ELF-1 (cell line): Measurements from ENCODE around the gene PRADC1.
A peak's percentile ranks its signal among the peaks of the same experiment; 100 is the strongest.

Experiments used
- DNase-seq: peaks from one replicate; pipeline ENCODE4 v3.0.0-alpha.2; 2016; ENCODE audit warnings: low read depth, low spot score

PRADC1 gene

GRCh38 chr2:73237168-73237567 lies 4.1 kb upstream of the PRADC1 start:
- no peak for DNase-seq

GRCh38 chr2:73235315-73236028 lies 2.4 kb upstream of the PRADC1 start:
- no peak for DNase-seq

GRCh38 chr2:73233932-73234832 lies 1.1 kb upstream of the PRADC1 start, which contains the start of gene CCT7:
CCT7 (plus strand) TSS chr2:73234308; CDS start chr2:73234379, 71 bp downstream.
- DNase-seq, result peak; percentile 90

GRCh38 chr2:73232403-73233153 lies 461 bp downstream of the PRADC1 start:
- no peak for DNase-seq

- DNase-seq, result no peak
Measured at GRCh38 chr2:73228631-73229030, 4.4 kb downstream of the PRADC1 start.

- DNase-seq, result no peak
Measured at GRCh38 chr2:73227086-73227485, 6.0 kb downstream of the PRADC1 start.

- DNase-seq, result no peak
Measured at GRCh38 chr2:73225513-73226360, 7.3 kb downstream of the PRADC1 start.

GRCh38 chr2:73223821-73224220 lies 9.2 kb downstream of the PRADC1 start:
- no peak for DNase-seq

GRCh38 chr2:73218298-73218697 lies 14.7 kb downstream of the PRADC1 start:
- no peak for DNase-seq

- no peak for DNase-seq
Measured at GRCh38 chr2:73217826-73218225, 15.2 kb downstream of the PRADC1 start.

- no peak for DNase-seq
Measured at GRCh38 chr2:73217160-73217559, 15.9 kb downstream of the PRADC1 start.

- no peak for DNase-seq
Measured at GRCh38 chr2:73215254-73215653, 17.8 kb downstream of the PRADC1 start.

- peak; percentile 90 for DNase-seq
Measured at GRCh38 chr2:73214120-73215035, 18.7 kb downstream of the PRADC1 start, which contains the start of gene SMYD5. SMYD5 (plus strand) TSS chr2:73214245; CDS start chr2:73214267, 22 bp downstream.

- peak; percentile 91 for DNase-seq
Measured at GRCh38 chr2:73212448-73213176, 20.4 kb downstream of the PRADC1 start.

GRCh38 chr2:73212098-73212447 lies 21.0 kb downstream of the PRADC1 start:
- DNase-seq, result no peak

GRCh38 chr2:73210696-73211095 lies 22.3 kb downstream of the PRADC1 start:
- DNase-seq, result no peak

- no peak for DNase-seq
Measured at GRCh38 chr2:73210019-73210418, 23.0 kb downstream of the PRADC1 start.

- no peak for DNase-seq
Measured at GRCh38 chr2:73208258-73208657, 24.8 kb downstream of the PRADC1 start.

- DNase-seq, result no peak
Measured at GRCh38 chr2:73205611-73206010, 27.4 kb downstream of the PRADC1 start.
